ENCODE measurements around the gene GNMT. TPM values are rescaled to one million over a fixed set of nuclear protein-coding genes. Genes with fewer than 3 reads are reported as not detected.
"Not testable (repeated sequence)": the region's sequence is repeated elsewhere in the genome, so short reads cannot be mapped to it uniquely, and the experiment has no call there.

GNMT gene
- 0.23 TPM in 1 of 2 replicates, not detected in the other for total RNA-seq

DNA sequence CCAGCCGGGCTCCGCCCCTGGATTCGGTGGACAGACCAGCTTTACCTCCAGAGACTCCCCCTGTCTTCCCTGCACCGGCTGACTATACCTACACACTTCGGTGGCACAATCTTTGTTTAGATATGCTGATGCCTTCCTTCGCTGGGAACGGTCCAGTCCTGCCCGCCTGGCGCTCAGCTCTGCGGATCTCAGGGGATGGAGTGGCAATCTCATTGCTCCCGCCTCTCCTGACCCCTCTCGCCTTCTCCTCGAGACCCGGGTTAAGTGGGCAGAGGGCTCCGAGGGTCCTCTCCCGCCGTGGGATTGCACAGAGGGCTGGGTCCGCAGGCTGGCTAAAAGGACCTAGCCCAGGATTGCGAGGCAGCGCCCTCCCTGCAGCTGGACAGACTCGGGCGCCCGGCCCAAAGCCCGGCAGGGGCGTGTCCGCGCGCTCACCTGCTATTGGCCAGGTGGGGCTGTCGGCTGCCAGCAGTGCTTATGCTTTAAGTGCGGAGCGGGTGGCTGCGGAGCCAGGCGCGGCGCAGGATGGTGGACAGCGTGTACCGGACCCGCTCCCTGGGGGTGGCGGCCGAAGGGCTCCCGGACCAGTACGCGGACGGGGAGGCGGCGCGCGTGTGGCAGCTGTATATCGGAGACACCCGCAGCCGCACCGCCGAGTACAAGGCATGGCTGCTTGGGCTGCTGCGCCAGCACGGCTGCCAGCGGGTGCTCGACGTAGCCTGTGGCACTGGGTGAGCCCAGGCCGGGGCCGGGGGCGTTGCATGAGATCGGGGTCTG, at the start of gene GNMT:
TSS of gene GNMT (plus strand) at position 512 of the 777 bp plus-strand sequence. CDS start at position 526, 14 bp downstream.
- DNase-seq, result peak; percentile 44

DNA sequence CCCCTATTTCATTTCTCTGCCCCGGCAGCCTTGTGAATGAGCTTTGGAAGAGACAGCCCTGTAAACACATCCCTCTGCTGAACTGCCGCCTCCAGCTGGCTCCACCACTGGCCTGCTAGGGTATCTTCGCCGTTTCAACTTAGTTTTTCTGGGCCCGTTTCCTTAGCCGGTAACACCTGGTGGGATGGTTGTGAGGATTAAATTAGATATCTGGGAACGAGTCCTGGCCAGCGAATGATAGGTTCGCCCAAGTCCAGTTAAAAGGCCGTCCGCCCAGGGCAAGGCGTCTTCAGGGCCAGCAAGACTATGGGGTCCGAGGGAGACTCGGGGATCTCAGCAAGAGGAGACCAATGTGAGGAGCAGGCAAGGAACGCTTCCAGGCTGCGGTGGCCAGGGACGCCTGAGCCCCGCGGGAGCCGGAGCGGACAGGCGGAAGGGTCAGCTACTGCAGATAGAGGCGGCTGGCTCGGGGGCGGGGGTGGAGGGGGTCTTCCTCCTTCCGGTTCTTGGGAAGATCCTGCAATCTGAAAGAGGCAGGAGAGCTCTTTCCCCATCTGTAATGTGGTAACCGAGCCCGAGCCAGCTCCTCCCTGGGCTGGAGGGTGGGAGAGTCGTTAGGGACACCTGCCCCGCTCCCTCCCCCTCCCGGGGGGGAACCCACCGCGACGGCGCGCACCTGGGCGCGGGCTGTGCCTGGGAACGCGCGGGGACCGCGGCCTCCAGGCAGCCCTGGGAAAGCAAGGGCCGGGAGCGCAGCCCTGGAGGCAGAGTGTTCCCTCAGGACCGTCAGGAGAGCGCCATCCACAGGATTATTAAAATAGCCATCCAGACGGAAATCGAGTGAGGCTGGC, 49.2 kb upstream of the GNMT start:
- DNase-seq, result no peak

DNA sequence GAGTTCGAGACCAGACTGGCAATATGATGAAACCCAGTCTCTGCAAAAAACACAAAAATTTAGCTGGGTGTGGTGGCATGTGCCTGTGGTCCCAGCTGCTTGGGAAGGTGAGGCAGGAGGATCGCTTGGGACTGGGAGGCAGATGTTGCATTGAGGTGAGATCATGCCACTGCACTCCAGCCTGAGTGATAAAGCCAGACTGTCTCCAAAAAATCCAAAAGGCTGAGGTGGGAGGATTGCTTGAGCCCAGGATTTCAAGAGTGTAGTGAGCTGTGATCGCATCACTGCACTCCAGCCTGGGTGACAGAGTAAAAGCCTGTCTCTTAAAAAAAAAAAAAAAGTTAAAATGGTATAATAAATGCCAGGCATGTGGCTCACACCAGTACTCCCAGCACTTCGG, 46.0 kb upstream of the GNMT start:
- no peak for DNase-seq

DNA sequence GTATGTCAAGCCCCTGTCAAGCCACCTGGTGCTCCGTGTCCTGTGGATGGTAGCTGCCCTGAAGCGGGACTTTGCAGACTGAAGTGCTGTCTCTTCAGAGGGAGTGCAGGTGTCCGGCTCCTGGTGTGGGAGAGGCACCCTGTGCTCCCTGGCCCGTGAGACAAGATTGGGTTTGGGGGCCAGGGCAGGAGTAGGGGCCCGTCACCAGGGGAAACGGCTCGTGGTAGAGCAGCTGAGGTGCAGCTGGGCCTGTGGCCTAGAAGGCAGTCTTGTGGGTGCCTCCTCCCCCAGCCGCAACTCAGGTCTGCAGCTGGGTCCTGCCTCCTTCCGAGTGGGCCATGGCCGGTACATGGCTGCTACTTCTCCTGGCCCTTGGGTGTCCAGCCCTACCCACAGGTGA, 44.8 kb upstream of the GNMT start, which contains the start of gene PTCRA:
TSS of gene PTCRA (plus strand) at position 322 of the 400 bp plus-strand sequence. CDS start at position 339, 17 bp downstream.
- DNase-seq, result no peak

DNA sequence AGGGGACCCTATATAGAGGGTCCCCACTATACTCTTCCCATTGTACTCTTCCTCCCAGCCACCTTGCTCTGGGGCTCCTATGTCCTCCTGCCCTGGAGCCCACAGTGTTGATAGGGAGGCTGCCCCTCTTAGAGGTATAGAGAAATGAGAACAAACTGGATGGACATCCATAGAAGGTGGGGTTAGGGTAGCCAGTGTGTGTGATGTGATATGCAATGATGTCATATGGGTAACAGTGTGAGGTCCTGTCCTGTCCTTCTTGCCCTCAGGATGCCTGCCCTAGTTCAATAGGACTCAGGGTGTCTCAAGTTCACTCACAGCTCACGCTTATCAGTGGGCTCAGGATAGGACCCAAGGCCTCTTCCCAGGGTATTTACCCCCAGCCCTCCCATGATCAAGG, 44.3 kb upstream of the GNMT start:
- no peak for DNase-seq

DNA sequence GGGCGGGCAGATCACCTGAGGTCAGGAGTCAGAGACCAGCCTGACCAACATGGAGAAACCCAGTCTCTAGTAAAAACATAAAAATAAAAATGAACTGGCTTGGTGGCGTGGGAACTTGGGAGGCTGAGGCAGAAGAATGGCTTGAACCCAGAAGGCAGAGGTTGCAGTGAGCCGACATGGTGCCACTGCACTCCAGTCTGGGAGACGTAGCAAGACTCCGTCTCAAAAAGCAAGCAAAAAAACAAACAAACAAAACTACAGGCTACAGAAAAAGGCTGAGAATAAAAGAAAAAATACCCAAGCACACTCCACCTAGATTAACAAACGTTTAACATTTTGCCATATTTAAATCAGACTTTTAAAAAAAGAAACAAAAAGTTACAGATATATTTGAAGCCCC, 38.8 kb upstream of the GNMT start:
- no peak for DNase-seq

DNA sequence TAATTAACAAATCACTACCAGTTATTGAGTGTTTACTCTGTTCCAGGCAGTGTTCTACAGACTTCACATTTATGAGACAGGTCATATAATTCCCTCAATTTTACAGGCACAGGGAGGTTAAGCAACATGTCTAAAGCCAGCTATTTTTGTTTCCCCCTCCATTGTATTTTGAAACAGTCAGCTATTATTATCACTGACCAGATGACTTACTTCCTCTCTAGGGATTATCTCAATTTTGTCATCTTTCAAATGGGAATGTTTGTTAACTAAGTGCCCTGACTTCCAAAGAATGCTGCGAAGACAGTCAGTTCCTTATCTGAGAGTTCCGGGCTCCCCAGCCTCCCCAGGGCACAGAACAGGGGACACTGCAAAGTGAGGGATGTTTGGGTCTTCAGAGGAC, 36.9 kb upstream of the GNMT start:
- DNase-seq, result peak; percentile 35

DNA sequence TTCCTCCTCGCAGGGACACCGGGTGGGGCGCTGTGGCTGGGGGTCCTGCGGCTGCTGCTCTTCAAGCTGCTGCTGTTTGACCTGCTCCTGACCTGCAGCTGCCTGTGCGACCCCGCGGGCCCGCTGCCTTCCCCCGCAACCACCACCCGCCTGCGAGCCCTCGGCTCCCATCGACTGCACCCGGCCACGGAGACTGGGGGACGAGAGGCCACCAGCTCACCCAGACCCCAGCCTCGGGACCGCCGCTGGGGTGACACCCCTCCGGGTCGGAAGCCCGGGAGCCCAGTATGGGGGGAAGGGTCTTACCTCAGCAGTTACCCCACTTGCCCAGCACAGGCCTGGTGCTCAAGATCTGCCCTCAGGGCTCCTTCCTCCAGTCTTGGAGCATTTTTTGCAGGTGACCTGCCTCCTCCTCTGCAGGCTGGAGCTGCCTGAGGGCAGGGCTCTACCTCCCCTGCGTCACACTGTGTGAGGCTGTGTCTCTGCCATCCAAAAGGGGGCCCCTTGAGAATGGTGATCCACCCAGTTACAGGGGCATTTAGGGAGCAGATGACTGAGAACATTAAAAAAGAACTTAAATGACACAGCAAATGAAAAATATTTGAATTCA, 35.2 kb upstream of the GNMT start:
- no peak for DNase-seq

DNA sequence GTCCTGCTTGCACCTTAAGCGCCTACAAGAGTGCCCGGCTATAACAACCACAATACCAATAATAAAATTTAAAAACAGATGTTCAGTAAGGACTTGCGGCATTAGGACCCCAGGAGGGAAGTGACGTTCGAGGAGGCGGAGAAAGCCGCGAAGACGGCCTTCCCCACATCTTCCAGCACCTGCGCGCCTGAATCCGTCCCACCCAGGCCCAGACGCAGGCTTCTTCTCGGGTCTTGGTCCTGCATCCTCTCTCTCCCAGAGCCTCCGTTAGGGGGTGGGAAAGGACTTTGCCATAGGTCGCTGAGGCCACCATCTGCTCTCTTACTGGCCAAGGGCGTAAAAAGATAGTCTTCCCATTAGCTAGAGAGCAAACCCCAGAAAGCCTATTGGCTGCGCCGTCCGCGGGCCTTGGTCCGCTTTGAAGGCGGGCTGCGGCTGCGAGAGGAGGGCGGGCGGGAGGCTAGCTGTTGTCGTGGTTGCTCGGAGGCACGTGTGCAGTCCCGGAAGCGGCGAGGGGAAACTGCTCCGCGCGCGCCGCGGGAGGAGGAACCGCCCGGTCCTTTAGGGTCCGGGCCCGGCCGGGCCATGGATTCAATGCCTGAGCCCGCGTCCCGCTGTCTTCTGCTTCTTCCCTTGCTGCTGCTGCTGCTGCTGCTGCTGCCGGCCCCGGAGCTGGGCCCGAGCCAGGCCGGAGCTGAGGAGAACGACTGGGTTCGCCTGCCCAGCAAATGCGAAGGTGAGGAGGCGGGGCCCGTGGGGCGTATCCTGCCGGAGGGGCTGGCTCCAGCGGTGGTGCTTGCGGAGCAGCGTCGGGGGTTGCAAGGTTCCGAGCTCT, 31.4 kb upstream of the GNMT start, which contains the start of gene CNPY3:
TSS of gene CNPY3 (plus strand) at position 495 of the 835 bp plus-strand sequence. CDS start at position 586, 91 bp downstream.
- DNase-seq, result peak; percentile 98

DNA sequence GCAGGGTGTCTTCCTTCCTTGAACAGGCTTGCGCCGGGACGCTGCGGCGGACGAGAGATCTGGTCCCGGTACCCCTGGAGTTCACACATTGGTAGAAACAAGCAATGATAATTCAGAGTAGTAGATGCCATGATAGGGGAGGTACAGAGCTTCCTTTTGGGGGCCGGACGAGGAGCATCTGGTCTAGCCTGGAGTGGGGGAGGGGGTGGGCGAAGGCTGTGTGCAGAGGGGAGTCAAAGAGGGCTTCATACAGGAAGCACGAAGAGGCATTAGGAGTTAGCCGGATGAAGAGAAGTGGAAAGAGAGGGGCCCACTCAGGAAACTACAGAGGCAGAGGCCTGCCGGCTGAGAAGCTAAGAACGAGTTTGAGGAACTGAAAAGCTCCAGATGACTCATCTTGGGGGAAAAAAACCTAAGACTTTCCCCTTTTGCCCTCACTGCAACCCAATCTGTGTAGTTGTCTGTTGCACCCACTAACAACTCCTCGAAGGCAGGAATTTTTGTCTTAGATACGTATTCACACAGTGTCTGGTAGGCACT, 30.7 kb upstream of the GNMT start:
- peak; percentile 51 for DNase-seq

DNA sequence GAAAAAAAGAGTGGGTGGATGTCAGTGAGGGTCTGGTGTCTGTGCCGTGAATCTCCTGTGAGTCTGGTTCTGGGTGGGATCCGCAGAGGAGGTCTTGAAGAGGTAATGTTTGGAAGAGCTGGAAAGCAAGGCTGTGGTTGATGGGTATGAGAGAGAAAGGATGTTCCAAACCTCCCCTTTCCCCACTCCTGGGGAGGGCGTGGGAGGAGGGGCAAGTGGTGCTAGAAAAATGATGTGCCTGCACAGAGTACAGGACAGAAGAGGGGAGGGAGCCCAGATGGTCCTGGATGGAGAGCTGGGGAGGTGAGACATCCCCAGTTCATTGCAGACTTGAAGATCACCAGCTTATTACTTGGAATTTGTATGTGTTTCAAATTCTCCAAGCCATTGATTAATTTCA, 28.1 kb upstream of the GNMT start:
- DNase-seq, result no peak

DNA sequence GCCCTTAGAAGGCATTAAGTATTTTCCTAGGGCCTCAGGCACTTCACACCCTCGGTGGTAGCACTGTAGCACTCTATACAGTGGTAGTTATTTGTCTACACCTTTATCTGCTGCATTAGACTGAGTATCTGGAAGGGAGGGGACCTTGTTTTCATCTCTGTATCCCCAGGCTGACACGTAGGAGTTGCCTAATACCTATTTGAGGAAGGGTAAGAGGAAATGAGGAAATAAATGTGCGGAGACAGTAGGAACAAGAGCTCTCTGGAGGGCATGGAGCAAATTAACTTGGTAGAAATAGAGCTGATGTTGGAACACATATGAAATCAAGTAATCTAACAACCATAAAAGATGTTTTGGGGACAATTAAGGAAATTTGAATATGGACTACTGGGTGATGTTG, 27.3 kb upstream of the GNMT start:
- DNase-seq, result no peak

DNA sequence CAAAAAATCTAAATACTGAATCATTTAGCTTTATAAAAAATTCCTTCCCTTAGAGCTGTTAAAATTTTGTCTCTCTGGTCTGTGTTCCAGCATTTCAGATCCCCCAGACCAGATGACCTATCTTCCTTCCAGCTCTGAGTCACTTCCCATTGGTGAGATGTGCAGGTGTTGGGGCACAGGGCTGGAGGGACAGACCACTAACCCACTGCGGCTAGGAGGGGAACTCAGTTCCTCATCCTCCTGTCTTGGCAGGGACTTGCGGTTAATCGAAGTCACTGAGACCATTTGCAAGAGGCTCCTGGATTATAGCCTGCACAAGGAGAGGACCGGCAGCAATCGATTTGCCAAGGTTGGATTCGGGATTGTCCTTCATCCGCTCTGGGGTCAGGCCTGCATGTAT, 25.2 kb upstream of the GNMT start:
- peak; percentile 48 for DNase-seq

DNA sequence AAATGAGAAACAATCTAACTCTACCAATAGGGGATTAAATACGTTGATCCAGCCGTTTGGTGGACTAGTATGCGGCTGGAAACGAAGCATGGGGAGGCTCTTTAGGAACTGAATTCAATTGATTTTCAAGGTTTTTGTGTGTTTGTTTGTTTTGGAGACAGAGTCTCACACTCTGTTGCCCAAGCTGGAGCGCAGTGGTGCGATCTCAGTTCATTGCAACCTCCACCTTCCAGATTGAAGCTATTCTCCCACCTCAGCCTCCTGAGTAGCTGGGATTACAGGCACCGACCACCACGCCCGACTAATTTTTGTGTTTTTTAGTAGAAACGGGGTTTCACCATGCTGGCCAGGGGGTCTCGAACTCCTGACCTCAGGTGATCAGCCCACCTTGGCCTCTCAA, 24.2 kb upstream of the GNMT start:
- DNase-seq, result no peak

DNA sequence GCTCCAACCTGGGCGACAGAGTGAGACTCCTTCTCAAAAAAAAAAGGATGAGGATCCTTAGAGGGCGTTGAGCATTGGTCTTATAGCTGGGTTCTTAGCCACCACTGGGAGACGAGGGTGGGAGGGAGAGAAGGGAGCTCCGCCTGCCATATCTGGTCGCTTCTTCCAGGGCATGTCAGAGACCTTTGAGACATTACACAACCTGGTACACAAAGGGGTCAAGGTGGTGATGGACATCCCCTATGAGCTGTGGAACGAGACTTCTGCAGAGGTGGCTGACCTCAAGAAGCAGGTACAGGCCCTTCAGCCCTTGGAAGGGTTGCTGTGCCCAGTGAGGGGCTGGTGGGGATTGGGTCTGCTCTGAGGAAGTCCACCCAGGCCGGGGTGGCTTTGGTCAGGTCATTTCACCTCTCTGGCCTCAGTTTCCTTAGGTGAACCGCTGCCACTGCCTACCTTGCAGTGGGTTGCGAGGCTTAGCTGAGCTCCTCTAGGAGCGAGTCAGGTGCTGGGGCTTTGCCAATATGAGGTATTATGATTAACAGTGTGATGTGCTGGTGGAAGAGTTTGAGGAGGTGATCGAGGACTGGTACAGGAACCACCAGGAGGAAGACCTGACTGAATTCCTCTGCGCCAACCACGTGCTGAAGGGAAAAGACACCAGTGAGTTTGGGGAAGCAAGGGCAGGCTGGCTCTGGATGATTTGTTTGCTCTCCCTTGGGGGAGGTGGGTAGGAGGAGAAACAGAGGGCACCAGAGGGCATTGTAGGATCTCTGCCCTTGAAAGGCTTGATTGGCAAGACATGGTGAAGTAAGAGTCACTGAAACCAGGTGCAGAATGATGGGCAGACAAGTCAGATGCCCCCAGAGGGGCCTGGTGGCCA, 22.8 kb upstream of the GNMT start:
- no peak for DNase-seq

DNA sequence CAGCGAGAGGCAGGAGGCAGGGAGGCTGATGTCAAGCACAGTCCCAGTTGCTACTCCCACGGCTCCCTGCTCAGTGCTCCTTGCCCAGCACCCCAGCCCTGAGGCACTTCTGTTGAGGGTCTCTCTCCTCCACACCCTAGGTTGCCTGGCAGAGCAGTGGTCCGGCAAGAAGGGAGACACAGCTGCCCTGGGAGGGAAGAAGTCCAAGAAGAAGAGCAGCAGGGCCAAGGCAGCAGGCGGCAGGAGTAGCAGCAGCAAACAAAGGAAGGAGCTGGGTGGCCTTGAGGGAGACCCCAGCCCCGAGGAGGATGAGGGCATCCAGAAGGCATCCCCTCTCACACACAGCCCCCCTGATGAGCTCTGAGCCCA, 22.1 kb upstream of the GNMT start:
- no peak for DNase-seq

DNA sequence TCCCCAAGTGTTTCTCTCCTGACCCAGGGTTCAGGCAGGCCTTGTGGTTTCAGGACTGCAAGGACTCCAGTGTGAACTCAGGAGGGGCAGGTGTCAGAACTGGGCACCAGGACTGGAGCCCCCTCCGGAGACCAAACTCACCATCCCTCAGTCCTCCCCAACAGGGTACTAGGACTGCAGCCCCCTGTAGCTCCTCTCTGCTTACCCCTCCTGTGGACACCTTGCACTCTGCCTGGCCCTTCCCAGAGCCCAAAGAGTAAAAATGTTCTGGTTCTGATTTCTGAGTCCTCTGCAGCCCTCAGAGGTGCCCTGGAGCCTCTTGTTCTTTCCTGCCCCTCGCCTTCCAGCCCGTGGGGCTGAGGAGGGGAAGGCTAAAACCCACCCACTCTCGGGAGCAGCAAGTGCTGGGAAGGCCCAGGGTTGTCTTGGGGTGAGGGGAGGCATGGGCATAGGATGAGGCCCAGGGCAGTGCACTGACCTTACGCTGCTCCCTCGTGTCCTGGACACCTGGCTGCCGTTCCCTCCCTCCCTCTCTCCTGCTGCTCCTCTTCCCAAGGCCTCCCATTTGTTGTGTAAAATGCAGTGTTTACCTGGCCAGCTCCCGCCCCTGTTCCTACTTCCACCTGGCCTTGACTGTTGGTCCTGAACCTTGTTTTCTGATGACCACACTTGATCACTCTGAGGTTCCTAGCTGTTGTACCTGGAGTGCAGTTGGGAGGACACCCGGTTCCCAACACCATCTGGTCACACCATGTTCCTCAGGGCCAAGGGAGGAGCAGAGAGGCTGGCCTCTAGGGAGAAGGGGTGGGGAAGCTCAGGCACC, 21.4 kb upstream of the GNMT start:
- no peak for DNase-seq

DNA sequence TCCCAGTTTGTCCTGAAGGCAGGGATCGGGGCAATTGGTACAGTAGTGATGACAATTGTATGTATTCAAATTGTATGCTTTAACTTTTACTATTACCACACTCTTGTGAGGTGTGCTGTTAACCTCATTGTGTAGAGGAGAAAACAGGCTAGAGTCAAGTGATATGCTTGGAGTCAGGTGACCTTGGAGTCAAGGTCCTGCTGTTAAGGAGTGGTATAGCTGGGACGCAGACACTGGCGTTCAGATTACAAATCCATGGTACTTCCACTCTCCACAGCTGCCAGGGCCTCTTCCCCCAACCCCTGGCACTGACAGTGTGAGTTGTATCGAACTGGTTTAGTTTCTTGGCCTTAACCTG, 20.8 kb upstream of the GNMT start:
- no peak for DNase-seq

DNA sequence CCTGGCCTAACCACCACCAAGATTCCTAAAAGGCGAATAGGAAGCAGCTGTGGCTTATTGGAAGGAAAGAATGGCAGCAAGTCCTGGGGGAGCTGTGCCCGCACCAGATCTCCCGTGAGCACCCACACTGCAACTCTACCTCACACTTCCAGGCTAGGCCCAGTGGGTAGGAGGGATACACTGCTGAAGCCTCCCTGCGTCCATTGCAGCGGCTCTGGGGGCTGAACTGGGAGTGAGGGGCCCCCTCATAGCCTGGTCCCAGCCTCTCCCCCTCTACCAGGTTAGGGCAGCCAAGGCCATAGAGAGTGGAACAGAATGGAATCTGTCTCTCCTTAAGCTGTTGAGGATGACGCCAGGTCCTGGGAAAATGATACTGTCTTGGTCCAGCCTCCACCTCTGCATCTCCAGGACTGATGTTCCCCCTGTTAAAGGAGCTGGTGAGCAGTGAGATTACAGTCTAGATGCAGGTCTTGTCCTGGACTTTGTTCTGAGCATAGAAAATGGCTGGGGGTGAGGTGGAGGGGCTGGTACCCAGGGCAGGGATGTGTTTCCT, 20.0 kb upstream of the GNMT start:
- DNase-seq, result no peak

DNA sequence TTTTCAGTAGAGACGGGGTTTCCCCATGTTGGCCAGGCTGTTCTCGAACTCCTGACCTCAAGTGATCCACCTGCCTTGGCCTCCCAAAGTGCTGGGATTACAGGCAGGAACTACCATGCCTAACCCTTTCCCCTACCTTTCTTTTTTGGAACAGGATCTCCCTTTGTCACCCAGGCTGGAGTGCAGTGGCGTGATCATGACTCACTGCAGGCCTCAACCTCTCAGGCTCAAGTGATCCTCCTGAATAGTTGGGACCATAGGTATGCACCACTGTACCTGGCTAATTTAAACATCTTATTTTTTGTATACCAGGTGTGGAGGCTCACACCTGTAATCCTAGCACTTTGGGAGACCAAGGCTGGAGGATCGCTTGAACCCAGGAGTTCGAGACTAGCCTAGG, 19.2 kb upstream of the GNMT start:
- not testable (repeated sequence) for DNase-seq
